ENCODE data around the gene GPR52.

DNA sequence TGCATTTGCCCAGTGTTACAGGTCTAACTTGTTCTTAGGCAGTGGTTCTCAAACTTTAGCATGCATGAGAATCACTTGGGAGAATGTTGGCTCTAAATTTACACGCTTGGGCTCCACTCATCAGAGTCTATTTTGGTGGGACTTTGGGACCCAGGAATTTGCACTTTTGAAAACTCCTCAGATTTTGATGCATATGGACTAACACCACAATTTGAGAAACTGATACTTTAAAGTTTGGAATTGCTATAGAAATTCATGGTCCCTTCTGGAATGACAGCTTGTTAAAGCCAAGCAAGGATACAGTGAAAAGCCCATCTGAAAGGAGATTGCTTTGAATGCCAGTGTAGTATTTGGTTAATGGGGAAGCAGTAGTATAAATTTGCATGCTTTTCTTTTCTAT is 31.5 kb downstream of the GPR52 start:
- TF ChIP-seq, protein P1, sequence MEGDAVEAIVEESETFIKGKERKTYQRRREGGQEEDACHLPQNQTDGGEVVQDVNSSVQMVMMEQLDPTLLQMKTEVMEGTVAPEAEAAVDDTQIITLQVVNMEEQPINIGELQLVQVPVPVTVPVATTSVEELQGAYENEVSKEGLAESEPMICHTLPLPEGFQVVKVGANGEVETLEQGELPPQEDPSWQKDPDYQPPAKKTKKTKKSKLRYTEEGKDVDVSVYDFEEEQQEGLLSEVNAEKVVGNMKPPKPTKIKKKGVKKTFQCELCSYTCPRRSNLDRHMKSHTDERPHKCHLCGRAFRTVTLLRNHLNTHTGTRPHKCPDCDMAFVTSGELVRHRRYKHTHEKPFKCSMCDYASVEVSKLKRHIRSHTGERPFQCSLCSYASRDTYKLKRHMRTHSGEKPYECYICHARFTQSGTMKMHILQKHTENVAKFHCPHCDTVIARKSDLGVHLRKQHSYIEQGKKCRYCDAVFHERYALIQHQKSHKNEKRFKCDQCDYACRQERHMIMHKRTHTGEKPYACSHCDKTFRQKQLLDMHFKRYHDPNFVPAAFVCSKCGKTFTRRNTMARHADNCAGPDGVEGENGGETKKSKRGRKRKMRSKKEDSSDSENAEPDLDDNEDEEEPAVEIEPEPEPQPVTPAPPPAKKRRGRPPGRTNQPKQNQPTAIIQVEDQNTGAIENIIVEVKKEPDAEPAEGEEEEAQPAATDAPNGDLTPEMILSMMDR (conservative IDR thresholded peaks at IDR 0.05; ENCODE audit: low read depth, low read length), result no peak
- no peak for TF ChIP-seq POLR2A (IDR thresholded peaks at IDR 0.05; ENCODE audit: low read depth, low read length)
- TF ChIP-seq MAZ (IDR thresholded peaks at IDR 0.05; ENCODE audit: borderline replicate concordance, low read depth, low read length), result no peak

All from IMR-90 (cell line).